Measurements from ENCODE around the gene STK17B.

Gene STK17B

GRCh38 chr2:196086517-196087368, 84.6 kb downstream of the STK17B start:
- H3K4me3 ChIP-seq (ENCODE audit: control insufficient read depth, low read depth, low read length), result no peak overlapping the region
- no peak for DNase-seq (ENCODE audit: low read depth)
- TF ChIP-seq CTCF (IDR thresholded peaks at IDR 0.05; ENCODE audit: control insufficient read depth, insufficient read depth, low read depth, low read length, missing control alignments), result no peak

- no peak overlapping the region for H3K4me3 ChIP-seq (ENCODE audit: control insufficient read depth, low read depth, low read length)
- no peak for TF ChIP-seq CTCF (IDR thresholded peaks at IDR 0.05; ENCODE audit: control insufficient read depth, insufficient read depth, low read depth, low read length, missing control alignments)
- no peak for DNase-seq (ENCODE audit: low read depth)
These were observed 87.8 kb downstream of the STK17B start for GRCh38 chr2:196083601-196084000.
